ENCODE measurements around the gene COL13A1. TPM values are rescaled to one million over a fixed set of nuclear protein-coding genes. Genes with fewer than 3 reads are reported as not detected.

The COL13A1 gene
- total and polyA plus RNA-seq, 2 of the 8 experiments (the other 6 are each of a cell fraction or from before 2014, with no cell fraction given) = 2.6 to 5.2 TPM

GRCh38 chr10:69804775-69805174, 3.1 kb downstream of the COL13A1 start:
- POLR2A ChIA-PET (ENCODE audit: partially characterized antibody) = no interaction called here
- no peak overlapping the region; a peak in 1 of 4 replicates for H3K4me2 ChIP-seq (ENCODE audit: insufficient read depth in 1 of 2, low read depth in 2 of 2, low read length in 2 of 2)
- TF ChIP-seq E2F6 (IDR thresholded peaks at IDR 0.05) (no peak), EP300 (IDR thresholded peaks at IDR 0.05; ENCODE audit: borderline replicate concordance in 1 of 2, low read depth in 2 of 2, low read length in 2 of 2) (no peak)

More at GRCh38 chr10:69804775-69805174, 3.1 kb downstream of the COL13A1 start:
- H2BK120ac ChIP-seq (replicated peaks; ENCODE audit: low read depth, low read length) = no peak overlapping the region
- H3K14ac ChIP-seq (ENCODE audit: insufficient read length) = no peak overlapping the region
- H3K23me2 ChIP-seq (ENCODE audit: low read depth, low read length) = peaks cover 15% of the 10 kb centered on the region
- no peak overlapping the region for H2BK12ac ChIP-seq (ENCODE audit: low read depth, low read length)
- no peak overlapping the region for H4K8ac ChIP-seq (ENCODE audit: extremely low read depth, insufficient read depth, low read length)
- H3K23ac ChIP-seq (ENCODE audit: insufficient read length) = no peak overlapping the region
- H3K4me1 ChIP-seq (replicated peaks in 1 of 4; ENCODE audit: control insufficient read depth in 3 of 4, insufficient read depth in 4 of 4, low read length in 3 of 4) = peaks cover 0 to 15% (median 8%) of the 10 kb centered on the region in 4 experiments; a peak in 5 of 7 replicates
- no peak overlapping the region for H4K91ac ChIP-seq (replicated peaks; ENCODE audit: insufficient read length, low read length)
- no peak overlapping the region for H2AFZ ChIP-seq (ENCODE audit: low read length)
- no peak overlapping the region for H3K4me3 ChIP-seq (ENCODE audit: extremely low read depth in 1 of 4, insufficient read depth in 2 of 4, low read depth in 3 of 4, low read length in 4 of 4)
- no peak overlapping the region for H3K4ac ChIP-seq (replicated peaks; ENCODE audit: insufficient read length, low read depth, low read length)
- H3K56ac ChIP-seq (replicated peaks; ENCODE audit: insufficient read length, low read depth, low read length) = no peak overlapping the region
- H2BK5ac ChIP-seq (ENCODE audit: low read depth, low read length) = no peak overlapping the region
- H3K9ac ChIP-seq (replicated peaks in 1 of 4; ENCODE audit: extremely low read depth in 1 of 4, low read depth in 3 of 4, low read length in 3 of 4) = no peak overlapping the region
- H3K36me3 ChIP-seq (ENCODE audit: control insufficient read depth in 2 of 4, insufficient read depth in 4 of 4, low read length in 3 of 4) = no peaks in the 10 kb centered on the region; a peak in 1 of 8 replicates
- no peak overlapping the region for H3K18ac ChIP-seq (ENCODE audit: extremely low read depth, low read length)
- no peak overlapping the region for H3K27ac ChIP-seq (ENCODE audit: low read depth, low read length)
- FAIRE-seq (no peak), DNase-seq (ENCODE audit: low read depth in 1 of 2, low spot score in 2 of 2) (no peak)
- no peak overlapping the region for H2BK20ac ChIP-seq (ENCODE audit: low read length)
- no peaks in the 10 kb centered on the region for H3K79me2 ChIP-seq (ENCODE audit: control insufficient read depth in 1 of 2, insufficient read depth in 2 of 2, low read length in 2 of 2)
- H2AK5ac ChIP-seq (ENCODE audit: low read depth, low read length) = no peak overlapping the region
- no peak overlapping the region for H4K5ac ChIP-seq (ENCODE audit: insufficient read length, low read depth, low read length)
- H3K27me3 ChIP-seq (replicated peaks in 1 of 4; ENCODE audit: control insufficient read depth in 3 of 4, extremely low read depth in 1 of 4, insufficient read depth in 3 of 4, low read length in 3 of 4) = peaks cover 10 to 34% (median 24%) of the 10 kb centered on the region in 4 experiments; a peak in 6 of 7 replicates
- CTCF ChIA-PET (ENCODE audit: partially characterized antibody) = interaction anchor here (1.2 to 40.6 kb wide), 11 partner anchors 9 to 154 kb away, joined by 4 to 958 read pairs (median 8); no protein-coding TSS in a partner anchor
- WGBS, 2 experiments (ENCODE audit: extremely low coverage in 1 of 2, insufficient coverage in 1 of 2, insufficient read length in 1 of 2, insufficient replicate concordance in 2 of 2, low coverage in 1 of 2, low lambda C conversion rate in 2 of 2, missing lambda C conversion rate in 1 of 2) = 95% methylated on average over 5 of the region's 6 CpGs; no CpG with 5 or more reads in 1 of the 2 experiments
- H3K9me3 ChIP-seq (ENCODE audit: insufficient read depth in 2 of 2, low read depth in 1 of 2, low read length in 1 of 2) = no peaks in the 10 kb centered on the region
- no peaks in the 10 kb centered on the region for H3K79me1 ChIP-seq (ENCODE audit: low read depth, low read length)
- peaks cover 0 to 8% of the 10 kb centered on the region in 2 experiments for H4K20me1 ChIP-seq (replicated peaks in 1 of 2; ENCODE audit: control insufficient read depth in 1 of 2, insufficient read depth in 2 of 2, low read length in 2 of 2)
- no peak overlapping the region for H2BK15ac ChIP-seq (ENCODE audit: low read length)

Data from H1 (cell line).